SK-N-SH treated with all-trans-retinoic acid at 6 μM for 48 hours (cell line): ENCODE measurements around the gene MRM3.

Experiments
- CSRNP3 ChIP-seq: fragments of 250-450 bp; sonication (Bioruptor Pico); IDR thresholded peaks from 2 replicates; pipeline ENCODE4 v1.5.1; 2021; ENCODE audit warnings: mild to moderate bottlenecking, moderate library complexity
- PATZ1 ChIP-seq: fragments of 250-450 bp; sonication (Bioruptor Pico); IDR thresholded peaks from 2 replicates; pipeline ENCODE4 v1.8.0; 2020; ENCODE audit warnings: mild to moderate bottlenecking, moderate library complexity, borderline replicate concordance
- SNAI2 ChIP-seq: fragments of 250-450 bp; sonication (Bioruptor Pico); IDR thresholded peaks from 2 replicates; pipeline ENCODE4 v1.5.0; 2020; ENCODE audit warnings: mild to moderate bottlenecking, moderate library complexity
- ZC3H10 ChIP-seq: fragments of 250-450 bp; sonication (Bioruptor Pico); IDR thresholded peaks from 2 replicates; pipeline ENCODE4 v1.5.1; 2021; ENCODE audit warnings: mild to moderate bottlenecking, moderate library complexity
- ZNF8 ChIP-seq: fragments of 450-650 bp; formaldehyde crosslinking; IDR thresholded peaks from 2 replicates; pipeline ENCODE4 v1.5.0; 2020; ENCODE audit warnings: mild to moderate bottlenecking, moderate library complexity

DNA sequence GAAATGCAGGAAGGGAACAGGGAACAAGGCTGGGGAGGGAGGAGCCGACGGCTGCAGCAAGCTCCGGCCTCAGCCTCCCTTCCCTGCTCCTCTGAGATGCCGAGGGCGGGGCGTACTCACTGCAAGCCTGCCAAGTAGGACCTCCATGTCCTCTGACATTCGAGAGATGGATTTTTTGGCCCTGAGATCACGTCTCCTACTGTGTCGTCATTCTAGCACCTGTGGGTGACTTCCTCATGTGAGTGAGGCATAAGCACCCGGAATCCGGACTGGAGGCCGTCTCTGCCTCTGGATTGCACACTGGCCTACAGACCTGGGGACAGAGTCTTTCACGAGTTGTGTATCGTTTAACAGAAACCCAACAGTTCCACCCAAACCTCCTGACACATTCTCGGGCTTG lies 14.5 kb downstream of the MRM3 start:
- TF ChIP-seq PATZ1 (CRISPR knock-in tag) (no peak), CSRNP3 (no peak), ZC3H10 (CRISPR knock-in tag) (no peak), ZNF8 (CRISPR knock-in tag) (no peak), SNAI2 (no peak)
